ENCODE measurements around the gene ASB18. TPM values are rescaled to one million over a fixed set of nuclear protein-coding genes. Genes with fewer than 3 reads are reported as not detected.

Gene ASB18
- total and polyA plus RNA-seq, 2 experiments from 2014 or later = not detected

DNA sequence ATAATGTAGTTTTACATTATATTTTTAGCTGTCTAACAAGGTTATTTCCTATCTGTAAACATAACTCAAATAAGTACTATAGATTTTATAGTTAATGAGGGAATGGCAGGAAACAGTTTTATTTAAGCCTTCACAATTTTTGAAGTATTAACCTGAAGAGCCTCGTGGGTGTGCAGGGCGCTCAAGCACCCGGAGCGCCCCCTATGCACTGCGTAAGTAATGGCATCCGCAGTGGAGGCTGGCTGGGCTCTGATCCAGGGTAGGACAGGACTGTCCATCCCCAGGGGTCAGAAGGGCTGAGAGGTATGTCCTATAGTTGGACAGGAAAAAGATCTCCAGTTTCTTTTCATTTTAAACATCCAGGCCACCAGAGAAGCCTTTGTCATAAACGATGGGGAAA lies 87.8 kb downstream of the ASB18 start:
- Histone ChIP-seq H3K36me3 (ENCODE audit: insufficient read depth) (no peaks in the 10 kb centered on the region), H3K4me3 (no peak overlapping the region), H3K27me3 (ENCODE audit: insufficient read depth) (peaks cover 91% of the 10 kb centered on the region), H3K4me1 (ENCODE audit: insufficient read depth) (peaks cover 54% of the 10 kb centered on the region), H3K9me2 (ENCODE audit: insufficient read depth) (no peaks in the 10 kb centered on the region), H4K20me1 (replicated peaks; ENCODE audit: insufficient read depth) (peaks cover 3% of the 10 kb centered on the region; the same call in 1 of the 2 replicates), H3F3A (replicated peaks; ENCODE audit: low read depth) (peaks cover 16% of the 10 kb centered on the region; the same call in 1 of the 2 replicates), H2AFZ (no peak overlapping the region), H3K4me2 (no peak overlapping the region), H3K27ac (ENCODE audit: low read depth) (no peak overlapping the region), H3K79me2 (replicated peaks; ENCODE audit: insufficient read depth) (no peaks in the 10 kb centered on the region)
- Mint-ChIP-seq H3K36me3 (ENCODE audit: low read depth) (no peaks in the 10 kb centered on the region), H3K27ac (no peak overlapping the region), H3K27me3 (ENCODE audit: insufficient read depth, low read depth, poor library complexity) (peaks cover 80% of the 10 kb centered on the region), H3K4me1 (peaks cover 60% of the 10 kb centered on the region), H3K4me3 (no peak overlapping the region), H3K9me3 (no peaks in the 10 kb centered on the region; the same call in 2 of the 3 replicates)
- TF ChIP-seq, protein P1, sequence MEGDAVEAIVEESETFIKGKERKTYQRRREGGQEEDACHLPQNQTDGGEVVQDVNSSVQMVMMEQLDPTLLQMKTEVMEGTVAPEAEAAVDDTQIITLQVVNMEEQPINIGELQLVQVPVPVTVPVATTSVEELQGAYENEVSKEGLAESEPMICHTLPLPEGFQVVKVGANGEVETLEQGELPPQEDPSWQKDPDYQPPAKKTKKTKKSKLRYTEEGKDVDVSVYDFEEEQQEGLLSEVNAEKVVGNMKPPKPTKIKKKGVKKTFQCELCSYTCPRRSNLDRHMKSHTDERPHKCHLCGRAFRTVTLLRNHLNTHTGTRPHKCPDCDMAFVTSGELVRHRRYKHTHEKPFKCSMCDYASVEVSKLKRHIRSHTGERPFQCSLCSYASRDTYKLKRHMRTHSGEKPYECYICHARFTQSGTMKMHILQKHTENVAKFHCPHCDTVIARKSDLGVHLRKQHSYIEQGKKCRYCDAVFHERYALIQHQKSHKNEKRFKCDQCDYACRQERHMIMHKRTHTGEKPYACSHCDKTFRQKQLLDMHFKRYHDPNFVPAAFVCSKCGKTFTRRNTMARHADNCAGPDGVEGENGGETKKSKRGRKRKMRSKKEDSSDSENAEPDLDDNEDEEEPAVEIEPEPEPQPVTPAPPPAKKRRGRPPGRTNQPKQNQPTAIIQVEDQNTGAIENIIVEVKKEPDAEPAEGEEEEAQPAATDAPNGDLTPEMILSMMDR (conservative IDR thresholded peaks at IDR 0.05; ENCODE audit: low read depth in 2 of 2) = peak; percentile 89 to 97
- no peak for TF ChIP-seq STAT1 (IDR thresholded peaks at IDR 0.05; ENCODE audit: unreplicated experiment)
- TF ChIP-seq, protein P2, sequence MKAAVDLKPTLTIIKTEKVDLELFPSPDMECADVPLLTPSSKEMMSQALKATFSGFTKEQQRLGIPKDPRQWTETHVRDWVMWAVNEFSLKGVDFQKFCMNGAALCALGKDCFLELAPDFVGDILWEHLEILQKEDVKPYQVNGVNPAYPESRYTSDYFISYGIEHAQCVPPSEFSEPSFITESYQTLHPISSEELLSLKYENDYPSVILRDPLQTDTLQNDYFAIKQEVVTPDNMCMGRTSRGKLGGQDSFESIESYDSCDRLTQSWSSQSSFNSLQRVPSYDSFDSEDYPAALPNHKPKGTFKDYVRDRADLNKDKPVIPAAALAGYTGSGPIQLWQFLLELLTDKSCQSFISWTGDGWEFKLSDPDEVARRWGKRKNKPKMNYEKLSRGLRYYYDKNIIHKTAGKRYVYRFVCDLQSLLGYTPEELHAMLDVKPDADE (IDR thresholded peaks at IDR 0.05) = no peak
- no peak for TF ChIP-seq NANOG (IDR thresholded peaks at IDR 0.05; ENCODE audit: borderline replicate concordance)
- TF ChIP-seq EZH2 (IDR thresholded peaks at IDR 0.05; ENCODE audit: low read depth, unreplicated experiment) = peak; percentile 14
- TF ChIP-seq, protein P3, sequence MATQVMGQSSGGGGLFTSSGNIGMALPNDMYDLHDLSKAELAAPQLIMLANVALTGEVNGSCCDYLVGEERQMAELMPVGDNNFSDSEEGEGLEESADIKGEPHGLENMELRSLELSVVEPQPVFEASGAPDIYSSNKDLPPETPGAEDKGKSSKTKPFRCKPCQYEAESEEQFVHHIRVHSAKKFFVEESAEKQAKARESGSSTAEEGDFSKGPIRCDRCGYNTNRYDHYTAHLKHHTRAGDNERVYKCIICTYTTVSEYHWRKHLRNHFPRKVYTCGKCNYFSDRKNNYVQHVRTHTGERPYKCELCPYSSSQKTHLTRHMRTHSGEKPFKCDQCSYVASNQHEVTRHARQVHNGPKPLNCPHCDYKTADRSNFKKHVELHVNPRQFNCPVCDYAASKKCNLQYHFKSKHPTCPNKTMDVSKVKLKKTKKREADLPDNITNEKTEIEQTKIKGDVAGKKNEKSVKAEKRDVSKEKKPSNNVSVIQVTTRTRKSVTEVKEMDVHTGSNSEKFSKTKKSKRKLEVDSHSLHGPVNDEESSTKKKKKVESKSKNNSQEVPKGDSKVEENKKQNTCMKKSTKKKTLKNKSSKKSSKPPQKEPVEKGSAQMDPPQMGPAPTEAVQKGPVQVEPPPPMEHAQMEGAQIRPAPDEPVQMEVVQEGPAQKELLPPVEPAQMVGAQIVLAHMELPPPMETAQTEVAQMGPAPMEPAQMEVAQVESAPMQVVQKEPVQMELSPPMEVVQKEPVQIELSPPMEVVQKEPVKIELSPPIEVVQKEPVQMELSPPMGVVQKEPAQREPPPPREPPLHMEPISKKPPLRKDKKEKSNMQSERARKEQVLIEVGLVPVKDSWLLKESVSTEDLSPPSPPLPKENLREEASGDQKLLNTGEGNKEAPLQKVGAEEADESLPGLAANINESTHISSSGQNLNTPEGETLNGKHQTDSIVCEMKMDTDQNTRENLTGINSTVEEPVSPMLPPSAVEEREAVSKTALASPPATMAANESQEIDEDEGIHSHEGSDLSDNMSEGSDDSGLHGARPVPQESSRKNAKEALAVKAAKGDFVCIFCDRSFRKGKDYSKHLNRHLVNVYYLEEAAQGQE (IDR thresholded peaks at IDR 0.05; ENCODE audit: unreplicated experiment) = no peak
- no peak for TF ChIP-seq EZH2phosphoT487 (IDR thresholded peaks at IDR 0.05; ENCODE audit: unreplicated experiment)
- no peak for TF ChIP-seq ZNF114 (CRISPR knock-in tag; IDR thresholded peaks at IDR 0.05)
- DNase-seq (ENCODE audit: low spot score) (peak; percentile 81), ATAC-seq (peak; percentile 10)

All from GM23338 (cell line).